Central memory CD8-positive, alpha-beta T cell (primary cell): ENCODE data around the gene PPM1H.

Source experiments
- ATAC-seq: fragments of 150-1000 bp; cut with Tn5 transposase; replicated peaks from 2 replicates; pipeline ENCODE4 v1.10.0; 2022; ENCODE audit warnings: mild to moderate bottlenecking, moderate FRiP score, moderate number of reproducible peaks; ENCODE audit not compliant: poor library complexity, severe bottlenecking; ENCODE audit errors: extremely low read depth
- DNase-seq, 2 donors: peaks; one replicate each; pipeline ENCODE4 v3.0.0; 2021; ENCODE audit warnings: low spot score in 2 of 2
- H3K27ac Mint-ChIP-seq: one replicate; pipeline ENCODE4 v1.8.0; 2022; ENCODE audit warnings: low read depth, mild to moderate bottlenecking, moderate library complexity, mixed read lengths
- H3K27me3 Mint-ChIP-seq: one replicate; pipeline ENCODE4 v1.8.0; 2022; ENCODE audit warnings: mixed read lengths
- H3K36me3 Mint-ChIP-seq: one replicate; pipeline ENCODE4 v1.8.0; 2022; ENCODE audit warnings: mild to moderate bottlenecking, moderate library complexity, mixed read lengths; ENCODE audit not compliant: insufficient read depth
- H3K4me1 Mint-ChIP-seq: one replicate; pipeline ENCODE4 v1.8.0; 2022; ENCODE audit warnings: mixed read lengths
- H3K4me3 Mint-ChIP-seq: one replicate; pipeline ENCODE4 v1.8.0; 2022; ENCODE audit warnings: mild to moderate bottlenecking, moderate library complexity, mixed read lengths
- H3K9me3 Mint-ChIP-seq: one replicate; pipeline ENCODE4 v1.8.0; 2022; ENCODE audit warnings: mixed read lengths

The PPM1H gene

GRCh38 chr12:62720025-62720424, 214.9 kb downstream of the PPM1H start:
- Mint-ChIP-seq H3K27ac (no peak overlapping the region), H3K4me3 (no peak overlapping the region), H3K27me3 (no peaks in the 10 kb centered on the region), H3K36me3 (peaks cover 1% of the 10 kb centered on the region), H3K9me3 (no peaks in the 10 kb centered on the region), H3K4me1 (no peaks in the 10 kb centered on the region)
- ATAC-seq: no peak
- DNase-seq: no peak

- peaks cover 1% of the 10 kb centered on the region for H3K36me3 Mint-ChIP-seq
- no peaks in the 10 kb centered on the region for H3K27me3 Mint-ChIP-seq
- H3K27ac Mint-ChIP-seq: no peak overlapping the region
- H3K4me3 Mint-ChIP-seq: no peak overlapping the region
- no peak for ATAC-seq
- H3K4me1 Mint-ChIP-seq: no peaks in the 10 kb centered on the region
- no peak for DNase-seq
- no peaks in the 10 kb centered on the region for H3K9me3 Mint-ChIP-seq
Observed at GRCh38 chr12:62718762-62719426, 216.1 kb downstream of the PPM1H start.

- Mint-ChIP-seq H3K36me3 (peaks cover 1% of the 10 kb centered on the region), H3K27me3 (no peaks in the 10 kb centered on the region), H3K4me1 (no peaks in the 10 kb centered on the region), H3K27ac (no peak overlapping the region), H3K9me3 (no peaks in the 10 kb centered on the region), H3K4me3 (no peak overlapping the region)
- ATAC-seq (no peak), DNase-seq (no peak)
Observed at GRCh38 chr12:62717643-62718042, 217.3 kb downstream of the PPM1H start.

GRCh38 chr12:62716866-62717525, 218.0 kb downstream of the PPM1H start:
- no peak overlapping the region for H3K4me3 Mint-ChIP-seq
- DNase-seq: no peak
- H3K4me1 Mint-ChIP-seq: no peaks in the 10 kb centered on the region
- no peaks in the 10 kb centered on the region for H3K27me3 Mint-ChIP-seq
- ATAC-seq: no peak
- H3K36me3 Mint-ChIP-seq: peaks cover 1% of the 10 kb centered on the region
- H3K27ac Mint-ChIP-seq: no peak overlapping the region
- H3K9me3 Mint-ChIP-seq: no peaks in the 10 kb centered on the region

- H3K4me3 Mint-ChIP-seq: no peak overlapping the region
- H3K27ac Mint-ChIP-seq: no peak overlapping the region
- ATAC-seq (no peak), DNase-seq (no peak)
- no peaks in the 10 kb centered on the region for H3K4me1 Mint-ChIP-seq
- no peaks in the 10 kb centered on the region for H3K9me3 Mint-ChIP-seq
- peaks cover 1% of the 10 kb centered on the region for H3K36me3 Mint-ChIP-seq
- H3K27me3 Mint-ChIP-seq: no peaks in the 10 kb centered on the region
Observed at GRCh38 chr12:62716037-62716436, 218.9 kb downstream of the PPM1H start.

- Mint-ChIP-seq H3K36me3 (peaks cover 1% of the 10 kb centered on the region), H3K27ac (no peak overlapping the region), H3K27me3 (no peaks in the 10 kb centered on the region), H3K4me3 (no peak overlapping the region), H3K9me3 (no peaks in the 10 kb centered on the region), H3K4me1 (no peaks in the 10 kb centered on the region)
- DNase-seq: no peak
- ATAC-seq: no peak
Observed at GRCh38 chr12:62714774-62715721, 219.9 kb downstream of the PPM1H start.

GRCh38 chr12:62714181-62714773, 220.7 kb downstream of the PPM1H start:
- no peaks in the 10 kb centered on the region for H3K9me3 Mint-ChIP-seq
- no peak for ATAC-seq
- H3K4me3 Mint-ChIP-seq: no peak overlapping the region
- no peaks in the 10 kb centered on the region for H3K4me1 Mint-ChIP-seq
- H3K27ac Mint-ChIP-seq: no peak overlapping the region
- peaks cover 1% of the 10 kb centered on the region for H3K36me3 Mint-ChIP-seq
- H3K27me3 Mint-ChIP-seq: no peaks in the 10 kb centered on the region
- DNase-seq: no peak

- no peaks in the 10 kb centered on the region for H3K27me3 Mint-ChIP-seq
- DNase-seq (no peak), ATAC-seq (no peak)
- H3K9me3 Mint-ChIP-seq: no peaks in the 10 kb centered on the region
- no peak overlapping the region for H3K4me3 Mint-ChIP-seq
- no peak overlapping the region for H3K27ac Mint-ChIP-seq
- H3K36me3 Mint-ChIP-seq: peaks cover 3% of the 10 kb centered on the region
- H3K4me1 Mint-ChIP-seq: no peaks in the 10 kb centered on the region
Observed at GRCh38 chr12:62713723-62714122, 221.2 kb downstream of the PPM1H start.

- H3K36me3 Mint-ChIP-seq: peaks cover 2% of the 10 kb centered on the region
- no peak overlapping the region for H3K4me3 Mint-ChIP-seq
- ATAC-seq (no peak), DNase-seq (no peak)
- no peak overlapping the region for H3K27ac Mint-ChIP-seq
- no peaks in the 10 kb centered on the region for H3K4me1 Mint-ChIP-seq
- H3K9me3 Mint-ChIP-seq: no peaks in the 10 kb centered on the region
- H3K27me3 Mint-ChIP-seq: no peaks in the 10 kb centered on the region
Observed at GRCh38 chr12:62712681-62713573, 222.0 kb downstream of the PPM1H start.

GRCh38 chr12:62711631-62712241, 223.2 kb downstream of the PPM1H start:
- no peak overlapping the region for H3K27ac Mint-ChIP-seq
- no peaks in the 10 kb centered on the region for H3K4me1 Mint-ChIP-seq
- ATAC-seq: no peak
- no peak overlapping the region for H3K4me3 Mint-ChIP-seq
- no peaks in the 10 kb centered on the region for H3K27me3 Mint-ChIP-seq
- peaks cover 2% of the 10 kb centered on the region for H3K36me3 Mint-ChIP-seq
- DNase-seq: no peak
- no peaks in the 10 kb centered on the region for H3K9me3 Mint-ChIP-seq

GRCh38 chr12:62709311-62709710, 225.6 kb downstream of the PPM1H start:
- H3K4me1 Mint-ChIP-seq: no peaks in the 10 kb centered on the region
- H3K4me3 Mint-ChIP-seq: no peak overlapping the region
- DNase-seq: no peak
- H3K36me3 Mint-ChIP-seq: peaks cover 2% of the 10 kb centered on the region
- no peaks in the 10 kb centered on the region for H3K27me3 Mint-ChIP-seq
- no peaks in the 10 kb centered on the region for H3K9me3 Mint-ChIP-seq
- ATAC-seq: no peak
- no peak overlapping the region for H3K27ac Mint-ChIP-seq
